Inflammatory macrophage treated with lipopolysaccharide for 4 hours (primary cell): ENCODE measurements around the gene TFIP11.
A peak's percentile ranks its signal among the peaks of the same experiment; 100 is the strongest.

ENCODE experiments used
- DNase-seq: peaks from one replicate; pipeline ENCODE4 v3.0.0-alpha.2; 2020

The TFIP11 gene

DNA sequence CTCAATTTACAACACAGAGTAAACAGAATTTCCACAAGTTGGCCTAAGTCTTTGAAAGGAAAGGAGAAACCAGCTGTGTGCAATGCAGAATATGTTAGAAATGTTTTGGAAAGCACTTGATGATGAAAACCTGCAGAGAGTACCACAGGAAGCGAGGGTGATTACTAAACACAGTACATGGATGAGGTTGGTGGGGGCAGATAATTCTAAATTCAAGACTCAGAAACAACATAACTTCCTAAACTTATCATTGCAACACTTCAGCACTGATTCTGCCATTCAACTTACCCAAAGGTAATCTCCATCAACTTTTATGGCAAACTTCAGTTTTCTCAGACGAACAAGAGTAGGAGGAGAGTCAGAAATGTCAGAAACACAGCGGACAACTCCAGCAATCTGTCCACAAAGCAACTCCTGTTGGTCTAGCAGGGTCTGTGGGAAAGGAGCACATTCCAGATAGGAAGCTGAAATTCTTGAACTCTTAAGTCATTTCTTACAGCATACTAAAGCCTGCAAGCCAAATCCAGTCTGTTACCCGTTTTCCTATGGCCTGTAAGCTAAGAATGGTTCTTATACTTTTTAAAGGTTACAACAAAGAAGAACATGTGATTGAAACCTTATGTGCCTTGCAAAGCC, 35.5 kb downstream of the TFIP11 start:
- DNase-seq: peak; percentile 62

DNA sequence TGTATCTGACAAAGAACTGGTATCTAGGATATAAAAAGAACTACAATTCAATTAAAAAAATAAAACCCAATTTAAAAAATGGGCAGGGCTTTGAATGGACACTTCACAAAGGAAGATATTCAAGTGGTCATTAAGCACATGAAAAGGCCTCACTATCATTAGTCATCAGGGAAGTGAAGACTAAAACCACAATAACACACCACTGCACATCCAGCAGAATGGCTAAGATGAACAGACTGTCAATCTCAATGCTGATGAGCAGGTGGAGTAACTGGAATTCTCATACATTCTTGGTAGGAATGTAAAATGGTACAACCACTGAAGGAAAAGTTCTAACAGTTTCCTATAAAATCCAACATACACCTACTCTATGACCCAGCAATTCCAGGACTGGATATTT, 37.6 kb downstream of the TFIP11 start:
- peak; percentile 69 for DNase-seq

DNA sequence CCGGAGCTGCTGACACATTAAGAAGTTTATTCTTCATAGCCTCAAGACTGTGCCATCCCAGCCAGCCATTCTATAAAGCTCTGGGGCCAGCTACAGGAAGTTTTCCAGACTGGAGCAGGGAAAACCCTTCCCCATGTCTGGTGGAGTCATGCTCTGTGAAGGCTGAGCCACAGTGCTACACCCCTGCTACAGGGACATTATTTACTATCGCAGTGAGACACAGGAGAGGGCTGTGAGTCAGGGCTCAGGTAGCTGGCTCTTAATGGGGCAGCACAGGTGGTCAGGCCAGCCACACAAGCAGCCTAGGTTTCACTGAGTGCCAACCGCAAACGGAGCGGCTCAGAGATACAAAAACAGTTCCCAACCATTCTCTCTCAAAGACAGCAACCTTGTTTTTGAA, 40.8 kb downstream of the TFIP11 start:
- DNase-seq: no peak

GRCh38 chr22:26470807-26471206, 41.5 kb downstream of the TFIP11 start:
- no peak for DNase-seq

- DNase-seq: no peak
Observed at GRCh38 chr22:26466196-26466595, 46.1 kb downstream of the TFIP11 start.

DNA sequence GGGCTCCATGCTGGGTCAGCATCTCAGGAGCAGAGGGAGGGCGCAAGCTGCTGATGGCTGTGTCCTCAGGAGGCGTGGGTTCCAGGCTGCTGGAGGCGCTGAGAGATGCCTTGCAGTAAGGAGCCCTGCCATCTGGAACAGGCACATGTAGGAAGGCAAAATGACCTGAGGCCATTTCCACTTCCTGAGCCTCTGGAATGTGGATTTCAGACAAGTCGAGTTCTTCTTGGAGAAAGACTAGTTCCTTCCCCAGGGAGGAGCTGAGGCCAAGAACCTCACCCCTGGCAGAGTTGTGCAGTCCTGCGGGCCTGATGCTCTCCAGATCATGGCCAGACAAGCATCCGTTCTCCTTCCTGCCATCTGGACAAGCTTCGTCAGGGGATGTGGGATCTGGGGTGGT, 48.0 kb downstream of the TFIP11 start:
- no peak for DNase-seq

DNA sequence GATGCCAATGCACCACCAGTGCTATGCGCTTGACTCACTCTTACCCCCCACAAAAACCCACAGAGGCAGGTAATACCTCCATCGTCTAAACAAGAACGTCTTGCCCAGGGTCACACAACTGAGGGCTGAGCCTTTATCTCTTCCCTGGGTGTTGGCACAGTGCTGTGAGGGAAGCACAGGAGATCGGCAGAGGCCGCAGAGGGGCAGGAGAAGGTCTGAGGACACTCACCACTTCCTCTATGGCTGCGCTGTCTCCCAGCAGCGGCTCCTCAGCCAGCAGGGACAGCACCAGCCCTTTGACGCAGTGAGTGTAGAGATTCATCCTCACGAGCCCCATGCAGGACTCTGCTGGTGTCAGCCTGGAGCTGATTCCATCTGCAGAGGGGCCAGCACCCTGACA, 48.6 kb downstream of the TFIP11 start:
- DNase-seq: no peak

DNA sequence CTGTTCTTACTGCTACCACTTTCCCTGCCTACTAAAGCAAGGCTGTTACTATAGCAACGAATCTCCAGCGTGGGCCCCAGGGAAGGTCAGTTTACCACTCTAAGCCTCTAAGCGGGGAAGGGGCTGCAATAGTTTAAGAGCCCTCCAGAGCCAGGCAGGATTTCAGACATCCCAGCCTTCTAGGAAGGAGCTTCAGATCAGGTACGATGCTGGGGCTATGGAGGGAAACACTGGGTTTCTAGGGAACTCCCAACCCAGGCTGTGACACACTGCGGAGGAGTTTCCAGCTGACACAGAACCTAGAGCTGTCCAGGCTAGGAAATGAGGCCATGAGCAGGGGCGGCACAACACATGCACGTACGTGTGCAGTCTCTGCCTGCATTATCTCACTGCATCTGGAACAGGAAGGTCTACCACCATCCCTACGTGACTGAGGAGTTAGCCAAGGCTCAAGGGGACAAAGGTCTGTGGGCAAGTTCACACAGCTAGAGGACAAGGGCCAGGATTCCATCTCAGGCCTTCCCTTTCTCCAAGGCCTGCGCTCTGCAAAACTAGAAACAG, 49.1 kb downstream of the TFIP11 start:
- DNase-seq: no peak

- DNase-seq: no peak
Observed at GRCh38 chr22:26462641-26463040, 49.6 kb downstream of the TFIP11 start.

GRCh38 chr22:26462051-26462450, 50.2 kb downstream of the TFIP11 start:
- no peak for DNase-seq

- peak; percentile 32 for DNase-seq
Observed at GRCh38 chr22:26461188-26461810, 51.0 kb downstream of the TFIP11 start.

GRCh38 chr22:26460202-26460601, 52.1 kb downstream of the TFIP11 start:
- DNase-seq: no peak

DNA sequence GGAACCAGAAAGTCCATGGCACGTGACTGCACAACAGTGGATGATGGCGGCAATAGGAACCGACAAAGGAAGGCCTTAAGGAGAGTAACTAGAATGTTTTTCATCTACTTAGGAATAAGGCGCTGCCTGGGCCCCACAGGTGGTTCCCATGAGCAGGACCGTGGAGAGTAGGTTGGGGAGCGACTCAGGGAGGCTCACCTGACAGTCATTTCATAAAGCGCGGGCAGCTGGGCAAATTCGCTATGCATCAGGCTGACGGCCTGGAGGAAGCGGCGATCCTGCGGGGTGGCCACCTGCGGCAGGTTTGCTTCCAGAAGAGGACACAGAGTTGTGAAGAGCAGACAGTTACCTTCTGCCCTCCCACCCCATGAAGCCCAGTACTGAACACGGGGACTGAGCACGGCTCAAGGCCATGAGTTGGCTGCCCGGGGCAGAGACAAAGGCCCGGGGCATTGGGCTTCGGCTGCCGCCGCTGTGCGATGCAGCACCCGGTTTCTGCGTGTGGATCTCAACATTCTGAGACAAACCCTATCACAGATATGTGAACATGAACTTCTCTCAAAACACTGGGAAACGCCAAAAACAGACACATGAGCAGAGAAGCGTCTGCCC, 54.5 kb downstream of the TFIP11 start:
- DNase-seq: no peak

DNA sequence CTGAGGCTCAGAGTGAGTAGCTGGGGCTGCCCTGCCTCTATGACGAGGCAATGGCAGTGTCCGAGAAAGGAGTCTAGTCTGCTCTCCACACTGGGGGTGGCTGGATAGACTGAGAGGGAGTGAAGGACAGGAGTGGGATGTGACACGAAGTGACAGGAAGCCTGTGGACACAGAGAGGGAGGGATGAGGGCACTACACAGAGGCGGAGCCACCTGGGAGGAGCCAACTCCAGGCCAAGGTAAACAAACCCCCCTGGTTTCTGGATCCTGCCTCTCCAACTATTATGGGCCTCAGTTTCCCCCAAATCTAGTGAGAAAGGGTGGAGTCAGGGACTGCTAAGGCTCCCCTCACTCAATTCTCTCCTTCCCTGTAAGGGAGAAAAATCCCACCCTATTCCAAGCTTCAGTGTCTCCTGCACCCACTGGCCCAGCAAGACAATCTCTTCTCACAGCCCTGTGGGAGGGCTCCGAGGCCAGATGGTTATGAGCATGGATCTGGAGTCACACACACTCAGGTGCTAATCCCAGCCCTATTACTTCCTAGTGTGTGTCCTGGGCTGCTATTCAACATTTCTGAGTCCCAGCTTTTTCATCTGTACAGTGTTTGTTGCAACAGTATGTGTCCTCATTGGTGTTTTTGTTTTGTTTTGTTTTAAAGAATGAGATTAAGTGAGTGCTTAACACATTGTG, 58.3 kb downstream of the TFIP11 start:
- DNase-seq: no peak

- DNase-seq: no peak
Observed at GRCh38 chr22:26453216-26453615, 59.1 kb downstream of the TFIP11 start.

DNA sequence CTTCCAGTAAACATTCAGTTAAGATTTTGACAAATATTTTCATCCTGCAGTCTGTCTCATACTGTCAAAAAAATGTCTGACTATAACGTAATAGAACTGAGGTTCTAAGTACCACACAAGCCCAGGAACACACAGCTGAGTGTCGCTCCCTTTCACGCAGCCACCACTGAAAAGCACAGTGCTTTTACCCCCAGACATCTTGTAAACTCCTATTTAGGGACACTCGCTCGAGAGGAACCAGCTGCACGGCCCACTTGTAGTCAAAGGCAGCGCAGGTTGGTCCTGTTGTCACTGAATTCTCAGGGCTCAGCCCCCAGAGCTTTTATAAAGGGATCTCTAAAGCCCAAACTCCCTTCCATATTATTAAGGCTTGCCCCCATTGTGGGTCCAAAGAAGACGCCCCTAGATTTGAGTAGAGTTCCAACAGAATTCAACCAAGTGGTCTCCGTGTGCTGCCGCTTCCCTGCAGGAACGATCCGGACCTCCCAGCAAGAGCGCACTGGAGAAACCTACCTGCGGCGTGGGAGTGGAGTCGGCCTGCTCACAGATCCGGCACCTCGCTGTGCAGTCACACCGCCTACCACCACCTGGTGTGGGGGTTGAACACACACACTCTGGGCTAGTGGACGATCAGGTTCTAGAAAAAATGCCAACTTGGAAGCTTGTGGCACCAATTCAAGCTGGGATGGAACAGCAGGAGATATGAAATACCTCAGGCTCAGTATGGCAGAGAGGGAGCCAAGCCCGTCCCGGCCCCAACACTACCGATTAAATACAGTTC, 59.8 kb downstream of the TFIP11 start:
- no peak for DNase-seq

GRCh38 chr22:26450453-26451185, 61.7 kb downstream of the TFIP11 start:
- no peak for DNase-seq

- DNase-seq: no peak
Observed at GRCh38 chr22:26448941-26449340, 63.3 kb downstream of the TFIP11 start.

DNA sequence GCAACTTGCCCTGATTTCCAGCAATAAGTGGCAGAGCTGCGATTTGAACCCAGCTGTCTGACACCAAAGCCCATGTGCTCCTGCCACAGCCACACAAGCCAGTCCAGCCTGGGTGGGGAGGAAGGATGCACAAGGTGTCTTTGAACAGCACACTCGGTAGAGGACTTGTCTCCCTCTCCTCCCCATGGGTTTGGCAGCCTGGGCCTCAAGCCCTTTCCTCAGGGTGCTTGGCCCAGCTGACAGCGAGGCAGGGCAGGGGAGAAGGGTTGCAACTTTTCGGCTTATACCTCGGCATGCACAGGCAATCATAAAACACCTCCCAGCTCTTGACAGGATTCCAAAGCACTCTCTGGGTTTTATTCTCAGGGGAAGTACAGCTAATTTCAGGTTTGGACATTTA, 63.9 kb downstream of the TFIP11 start:
- no peak for DNase-seq

DNA sequence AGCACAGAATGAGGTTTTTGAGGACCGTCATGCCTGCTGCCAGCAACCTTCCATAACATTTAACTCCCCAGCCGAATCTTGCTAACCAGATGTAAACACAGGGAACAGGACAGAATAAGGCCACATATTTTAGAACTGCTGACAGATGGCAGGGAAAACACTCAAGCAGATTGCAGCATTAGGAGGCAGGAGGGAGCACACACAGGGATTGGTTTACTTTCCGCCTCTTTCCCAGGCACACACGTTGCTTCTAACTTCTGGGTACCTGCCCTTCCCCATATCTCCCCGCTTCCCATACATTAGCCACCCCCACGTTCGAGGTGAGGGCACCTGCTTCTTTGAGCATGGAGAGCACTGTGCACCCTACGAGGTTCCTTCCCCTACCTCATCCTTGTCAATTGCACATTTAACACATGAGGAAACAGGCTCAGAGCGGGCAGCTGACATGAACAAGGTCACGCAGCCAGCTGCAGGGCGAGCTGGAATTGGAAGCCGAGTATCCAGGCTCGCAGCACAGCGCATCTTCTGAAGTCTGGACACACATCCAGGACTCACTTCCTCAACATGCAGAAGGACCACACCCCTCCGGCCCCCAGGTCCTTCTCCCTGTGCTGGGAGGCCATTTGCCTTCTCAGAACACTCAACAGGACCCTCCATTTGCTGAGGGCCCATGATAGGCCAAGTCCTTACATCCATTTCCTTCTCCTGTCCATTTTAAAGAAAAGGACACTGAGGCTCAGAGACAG, 64.5 kb downstream of the TFIP11 start:
- no peak for DNase-seq

GRCh38 chr22:26446808-26447515, 65.3 kb downstream of the TFIP11 start:
- no peak for DNase-seq
